SH-SY5Y (cell line): ENCODE results near the gene PKD1L1.

ENCODE experiments used
- GATA2 ChIP-seq: IDR thresholded peaks from 2 replicates; pipeline ENCODE4 v1.6.1; 2011; ENCODE audit warnings: mild to moderate bottlenecking, low read depth, low read length
- GATA3 ChIP-seq: IDR thresholded peaks from 2 replicates; pipeline ENCODE4 v1.6.1; 2011; ENCODE audit warnings: low read depth, mild to moderate bottlenecking, low read length, moderate library complexity

DNA sequence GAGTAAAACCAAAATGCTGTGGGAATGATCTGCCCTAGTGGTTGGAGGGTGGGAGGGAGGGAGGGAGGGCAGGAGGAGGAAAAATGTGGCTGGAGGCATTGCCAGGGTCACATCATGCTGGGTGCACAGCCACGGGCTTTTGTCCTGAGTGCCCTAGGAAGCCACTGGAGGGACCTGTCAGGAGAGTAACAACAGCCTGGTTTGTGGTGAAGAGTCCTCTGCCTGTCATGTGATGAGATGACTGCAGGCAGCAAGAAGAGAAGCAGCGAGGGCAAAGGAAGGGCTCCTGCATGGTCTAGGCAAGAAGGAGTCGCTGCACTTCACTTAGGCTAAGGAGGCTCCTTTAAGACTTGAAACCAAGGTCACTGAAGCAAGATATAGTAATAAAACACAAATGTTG lies 65.6 kb downstream of the PKD1L1 start:
- TF ChIP-seq GATA2 (no peak), GATA3 (no peak)
